ENCODE results near the gene ZNF423. TPM values are rescaled to one million over a fixed set of nuclear protein-coding genes. Genes with fewer than 3 reads are reported as not detected.

Gene ZNF423
- total RNA-seq, 4 donors from 2014 or later: 7.0 to 19.7 (median 8.4) TPM

GRCh38 chr16:49552313-49552928 is 303.5 kb downstream of the ZNF423 start:
- H3K4me3 ChIP-seq: no peak overlapping the region
- no peak overlapping the region for H3K27ac ChIP-seq
- H3K36me3 ChIP-seq: no peaks in the 10 kb centered on the region
- no peaks in the 10 kb centered on the region for H3K9me3 ChIP-seq
- H3K27me3 ChIP-seq: no peaks in the 10 kb centered on the region
- 88 to 91% methylated on average over 3 to 5 of the region's 10 CpGs for WGBS, 2 donors (ENCODE audit: low coverage in 1 of 2)
- H3K4me1 ChIP-seq: peaks cover 0 to 6% (median 0%) of the 10 kb centered on the region in 3 donors
- no peak for TF ChIP-seq EP300 (IDR thresholded peaks at IDR 0.05)
- TF ChIP-seq POLR2AphosphoS5 (IDR thresholded peaks at IDR 0.05): no peak
- TF ChIP-seq POLR2A (IDR thresholded peaks at IDR 0.05): no peak
- no peak for TF ChIP-seq CTCF (IDR thresholded peaks at IDR 0.05)
- ATAC-seq: no peak

GRCh38 chr16:49550666-49551065 is 305.2 kb downstream of the ZNF423 start:
- no peak overlapping the region for H3K4me3 ChIP-seq
- TF ChIP-seq EP300 (IDR thresholded peaks at IDR 0.05): no peak
- TF ChIP-seq POLR2A (IDR thresholded peaks at IDR 0.05): no peak
- TF ChIP-seq CTCF (IDR thresholded peaks at IDR 0.05): no peak
- no peak for TF ChIP-seq POLR2AphosphoS5 (IDR thresholded peaks at IDR 0.05)
- no peaks in the 10 kb centered on the region for H3K27me3 ChIP-seq
- H3K27ac ChIP-seq: no peak overlapping the region
- no peak for ATAC-seq
- WGBS, 2 donors (ENCODE audit: low coverage in 1 of 2): 80 to 100% methylated on average over 1 of the region's 6 CpGs
- H3K36me3 ChIP-seq: no peaks in the 10 kb centered on the region
- H3K4me1 ChIP-seq: no peaks in the 10 kb centered on the region
- H3K9me3 ChIP-seq: no peaks in the 10 kb centered on the region

GRCh38 chr16:49550140-49550539 is 305.8 kb downstream of the ZNF423 start:
- Histone ChIP-seq H3K27ac (no peak overlapping the region), H3K36me3 (no peaks in the 10 kb centered on the region), H3K27me3 (no peaks in the 10 kb centered on the region), H3K4me3 (no peak overlapping the region), H3K9me3 (no peaks in the 10 kb centered on the region), H3K4me1 (no peaks in the 10 kb centered on the region)
- no peak for ATAC-seq
- no peak for TF ChIP-seq CTCF (IDR thresholded peaks at IDR 0.05)
- no peak for TF ChIP-seq POLR2A (IDR thresholded peaks at IDR 0.05)
- TF ChIP-seq POLR2AphosphoS5 (IDR thresholded peaks at IDR 0.05): no peak
- no peak for TF ChIP-seq EP300 (IDR thresholded peaks at IDR 0.05)
- WGBS, 2 donors (ENCODE audit: low coverage in 1 of 2): 83 to 100% methylated on average over 2 to 4 of the region's 5 CpGs

- no peak overlapping the region for H3K27ac ChIP-seq
- no peaks in the 10 kb centered on the region for H3K27me3 ChIP-seq
- no peaks in the 10 kb centered on the region for H3K36me3 ChIP-seq
- no peak for TF ChIP-seq EP300 (IDR thresholded peaks at IDR 0.05)
- TF ChIP-seq POLR2AphosphoS5 (IDR thresholded peaks at IDR 0.05): no peak
- TF ChIP-seq POLR2A (IDR thresholded peaks at IDR 0.05): no peak
- no peak for TF ChIP-seq CTCF (IDR thresholded peaks at IDR 0.05)
- no peaks in the 10 kb centered on the region for H3K9me3 ChIP-seq
- WGBS, 2 donors (ENCODE audit: low coverage in 1 of 2): 75 to 81% methylated on average over 13 of the region's 14 CpGs
- peaks cover 0 to 2% (median under 1%) of the 10 kb centered on the region in 3 donors for H3K4me1 ChIP-seq
- no peak overlapping the region for H3K4me3 ChIP-seq
- no peak for ATAC-seq
These were observed 307.5 kb downstream of the ZNF423 start for GRCh38 chr16:49548325-49548970.

GRCh38 chr16:49547448-49547847 is 308.5 kb downstream of the ZNF423 start:
- Histone ChIP-seq H3K27ac (no peak overlapping the region), H3K4me3 (no peak overlapping the region), H3K4me1 (peaks cover 0 to 12% (median 9%) of the 10 kb centered on the region in 3 donors), H3K27me3 (no peaks in the 10 kb centered on the region), H3K36me3 (no peaks in the 10 kb centered on the region), H3K9me3 (no peaks in the 10 kb centered on the region)
- 100% methylated on average over 3 of the region's 9 CpGs; no CpG with 5 or more reads in 1 of the 2 donors for WGBS, 2 donors (ENCODE audit: low coverage in 1 of 2)
- TF ChIP-seq POLR2AphosphoS5 (IDR thresholded peaks at IDR 0.05) (no peak), EP300 (IDR thresholded peaks at IDR 0.05) (no peak), CTCF (IDR thresholded peaks at IDR 0.05) (no peak), POLR2A (IDR thresholded peaks at IDR 0.05) (no peak)
- ATAC-seq: no peak
